GM19035 (cell line): ENCODE data around the gene FHL3.

Source experiments
- ATAC-seq: cut with Tn5 transposase; IDR thresholded peaks from one replicate; pipeline ENCODE4 v1.9.1; 2021; ENCODE audit not compliant: unreplicated experiment

FHL3 gene

DNA sequence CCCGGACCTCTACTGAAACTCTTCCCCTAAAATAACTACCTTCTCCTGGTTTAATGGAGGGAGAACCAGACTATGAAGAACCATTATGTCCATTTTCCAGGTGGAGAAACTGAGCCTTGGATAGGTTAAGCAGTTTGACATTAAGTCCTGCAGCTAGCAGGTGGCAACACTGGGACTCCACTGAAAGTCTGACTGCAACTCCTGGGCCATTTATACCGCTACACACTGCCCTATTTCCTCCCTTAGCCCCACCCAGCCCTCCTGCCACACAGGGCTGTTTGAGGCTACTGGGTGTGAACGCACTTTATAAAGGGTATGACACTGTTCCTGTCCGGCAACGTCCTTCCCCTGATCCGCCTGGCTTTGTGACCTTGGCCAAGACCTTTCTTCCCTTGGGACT, 58.0 kb downstream of the FHL3 start:
- peak; percentile 8 for ATAC-seq
